ENCODE data around the gene ELP5.

DNA sequence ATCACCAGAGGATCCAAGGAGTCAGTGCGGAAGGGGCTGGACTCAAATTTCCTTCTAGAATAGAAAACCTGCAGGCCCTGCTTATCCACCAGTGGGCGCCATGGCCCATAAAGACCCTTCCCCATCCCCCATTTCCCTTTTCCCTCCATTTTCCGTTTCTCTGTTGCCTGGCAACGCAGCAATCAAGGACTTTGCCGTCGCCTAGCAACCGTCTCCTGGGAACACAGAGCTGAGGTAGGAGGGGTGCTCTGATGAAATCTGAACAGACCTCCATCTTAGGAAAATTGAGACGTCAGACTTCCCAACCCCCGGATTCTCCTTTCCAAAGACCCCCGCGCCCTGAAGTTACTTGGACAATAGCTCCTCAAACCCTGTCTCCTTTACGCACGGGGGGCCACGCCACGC lies 38.1 kb upstream of the ELP5 start:
- TF ChIP-seq CTCF (IDR thresholded peaks at IDR 0.05; ENCODE audit: insufficient read depth, low read length) (no peak), REST (IDR thresholded peaks at IDR 0.05; ENCODE audit: insufficient replicate concordance, low read depth) (no peak), GABPA (IDR thresholded peaks at IDR 0.05; ENCODE audit: low read depth) (no peak), POLR2AphosphoS5 (IDR thresholded peaks at IDR 0.05; ENCODE audit: low read depth) (no peak)
